ENCODE results near the gene ATP6V0B.

DNA sequence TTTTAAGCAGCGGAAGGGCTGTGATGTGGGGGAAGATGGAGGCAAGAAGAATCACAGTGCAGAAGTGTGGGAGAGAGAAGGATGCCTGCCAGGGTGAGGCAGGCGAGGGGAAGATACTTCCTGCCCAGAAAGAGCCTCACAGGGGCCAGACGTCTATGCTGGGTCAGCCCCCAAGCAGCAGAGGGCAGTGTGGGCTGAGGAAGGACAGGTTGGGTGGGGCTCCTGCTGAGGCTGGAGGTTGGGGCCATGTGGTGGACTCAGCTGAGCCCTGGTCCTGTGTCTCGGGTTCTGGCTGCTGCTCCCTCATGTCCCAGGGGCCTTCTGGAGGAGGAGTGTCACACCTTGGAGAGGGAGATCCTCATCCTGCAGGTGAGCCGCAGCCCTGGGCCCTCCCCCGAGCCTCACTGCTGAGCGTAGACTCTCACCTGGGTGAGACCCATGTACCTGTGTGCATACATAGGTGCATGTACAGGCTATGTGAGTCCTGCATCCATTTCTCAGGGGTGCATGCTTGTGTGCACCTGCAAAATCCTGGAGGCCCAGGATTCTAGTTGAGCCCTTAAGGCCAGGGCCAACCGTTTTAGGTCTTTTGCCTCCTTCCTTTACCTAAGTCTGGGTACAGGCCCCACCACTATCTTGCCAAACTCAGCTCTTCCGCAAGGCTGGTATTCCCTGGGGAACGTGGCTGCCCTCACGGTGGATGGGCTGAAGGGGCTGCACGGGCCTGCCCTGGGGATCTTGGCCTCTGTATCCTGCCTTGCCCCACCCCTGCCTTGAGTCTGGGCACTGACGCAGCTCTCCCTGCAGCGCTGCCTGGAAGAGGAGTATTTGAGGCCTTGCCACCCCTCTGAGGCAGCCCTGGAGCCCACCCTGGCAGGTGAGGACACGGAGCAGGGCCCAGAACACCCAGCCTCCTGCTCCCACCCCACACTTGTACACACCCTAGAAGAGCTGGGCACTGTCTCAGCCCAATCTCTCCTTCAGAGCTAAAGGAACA is 20.3 kb downstream of the ATP6V0B start:
- TF ChIP-seq, protein P1, sequence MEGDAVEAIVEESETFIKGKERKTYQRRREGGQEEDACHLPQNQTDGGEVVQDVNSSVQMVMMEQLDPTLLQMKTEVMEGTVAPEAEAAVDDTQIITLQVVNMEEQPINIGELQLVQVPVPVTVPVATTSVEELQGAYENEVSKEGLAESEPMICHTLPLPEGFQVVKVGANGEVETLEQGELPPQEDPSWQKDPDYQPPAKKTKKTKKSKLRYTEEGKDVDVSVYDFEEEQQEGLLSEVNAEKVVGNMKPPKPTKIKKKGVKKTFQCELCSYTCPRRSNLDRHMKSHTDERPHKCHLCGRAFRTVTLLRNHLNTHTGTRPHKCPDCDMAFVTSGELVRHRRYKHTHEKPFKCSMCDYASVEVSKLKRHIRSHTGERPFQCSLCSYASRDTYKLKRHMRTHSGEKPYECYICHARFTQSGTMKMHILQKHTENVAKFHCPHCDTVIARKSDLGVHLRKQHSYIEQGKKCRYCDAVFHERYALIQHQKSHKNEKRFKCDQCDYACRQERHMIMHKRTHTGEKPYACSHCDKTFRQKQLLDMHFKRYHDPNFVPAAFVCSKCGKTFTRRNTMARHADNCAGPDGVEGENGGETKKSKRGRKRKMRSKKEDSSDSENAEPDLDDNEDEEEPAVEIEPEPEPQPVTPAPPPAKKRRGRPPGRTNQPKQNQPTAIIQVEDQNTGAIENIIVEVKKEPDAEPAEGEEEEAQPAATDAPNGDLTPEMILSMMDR (IDR thresholded peaks at IDR 0.05): no peak
- no peak for TF ChIP-seq EZH2 (IDR thresholded peaks at IDR 0.05; ENCODE audit: borderline replicate concordance, insufficient read depth, low read depth, low read length, poor library complexity, severe bottlenecking)

All from B cell (primary cell).